Stimulated activated CD4-positive, alpha-beta T cell treated with anti-CD3 and anti-CD28 coated beads, Interleukin-1b, Interleukin-23, amount 100 ng/mL, for 24 hours (primary cell): Measurements from ENCODE around the gene TCHP.

Source experiments
- DNase-seq, 4 experiments: peaks; one replicate each; pipeline ENCODE4 v3.0.0-alpha.2; 2020; ENCODE audit warnings: low read depth in 4 of 4, low spot score in 1 of 4

The TCHP gene

GRCh38 chr12:109961201-109961600 lies 61.1 kb downstream of the TCHP start:
- DNase-seq: no peak

GRCh38 chr12:109961612-109962011 lies 61.5 kb downstream of the TCHP start:
- DNase-seq: no peak

GRCh38 chr12:109962398-109962797 lies 62.3 kb downstream of the TCHP start:
- no peak for DNase-seq

- no peak for DNase-seq
These were observed 63.3 kb downstream of the TCHP start for GRCh38 chr12:109963330-109963729.

GRCh38 chr12:109963743-109964429 lies 63.8 kb downstream of the TCHP start:
- DNase-seq: no peak

GRCh38 chr12:109966546-109966945 lies 66.5 kb downstream of the TCHP start:
- no peak for DNase-seq

- DNase-seq: no peak
These were observed 67.4 kb downstream of the TCHP start for GRCh38 chr12:109967383-109968031.
